Trophoblast cell (in vitro differentiated cells and primary cell): ENCODE data around the gene ENOSF1.
"Not testable (repeated sequence)": the region's sequence is repeated elsewhere in the genome, so short reads cannot be mapped to it uniquely, and the experiment has no call there.

Experiments used
- DNase-seq, 2 donors: peaks; one replicate each; pipeline ENCODE4 v3.0.0-alpha.2; 2016
- H2AFZ ChIP-seq: 2 replicates; pipeline ENCODE4 v1.6.1; 2013; ENCODE audit warnings: low read length, moderate library complexity, mild to moderate bottlenecking; ENCODE audit not compliant: insufficient read depth, poor library complexity
- H2AK5ac ChIP-seq: 2 replicates; pipeline ENCODE4 v1.6.1; 2013; ENCODE audit warnings: mild to moderate bottlenecking, low read length
- H2BK120ac ChIP-seq: 2 replicates; pipeline ENCODE4 v1.6.1; 2013; ENCODE audit warnings: low read length, mild to moderate bottlenecking, moderate library complexity; ENCODE audit not compliant: insufficient read depth, poor library complexity
- H2BK12ac ChIP-seq: 2 replicates; pipeline ENCODE4 v1.6.1; 2013; ENCODE audit warnings: mild to moderate bottlenecking, low read length, moderate library complexity
- H2BK5ac ChIP-seq: 2 replicates; pipeline ENCODE4 v1.6.1; 2013; ENCODE audit warnings: low read length, low read depth, moderate library complexity, mild to moderate bottlenecking; ENCODE audit not compliant: poor library complexity
- H3K14ac ChIP-seq: 2 replicates; pipeline ENCODE4 v1.6.1; 2013; ENCODE audit warnings: mild to moderate bottlenecking, low read length
- H3K18ac ChIP-seq: 2 replicates; pipeline ENCODE4 v1.6.1; 2013; ENCODE audit warnings: mild to moderate bottlenecking, low read length
- H3K23ac ChIP-seq: 2 replicates; pipeline ENCODE4 v1.6.1; 2013; ENCODE audit warnings: low read length
- H3K27ac ChIP-seq: 2 replicates; pipeline ENCODE4 v1.5.1; 2013; ENCODE audit warnings: low read depth, mild to moderate bottlenecking, inconsistent platforms, low read length, moderate library complexity
- H3K27me3 ChIP-seq: 2 replicates; pipeline ENCODE4 v1.6.1; 2013; ENCODE audit warnings: inconsistent platforms, mild to moderate bottlenecking, low read length, moderate library complexity; ENCODE audit not compliant: insufficient read depth
- H3K36me3 ChIP-seq, 2 experiments: 1 replicate in 1 of 2; 2 replicates in 1 of 2; pipeline ENCODE4 v1.6.1; 2013; ENCODE audit warnings: low read length in 2 of 2, mild to moderate bottlenecking in 2 of 2, moderate library complexity in 1 of 2; ENCODE audit not compliant: insufficient read depth in 2 of 2, control insufficient read depth in 1 of 2
- H3K4ac ChIP-seq: 2 replicates; pipeline ENCODE4 v1.6.1; 2013; ENCODE audit warnings: low read depth, mild to moderate bottlenecking, low read length, moderate library complexity
- H3K4me1 ChIP-seq, 2 experiments: 1 replicate in 1 of 2; 2 replicates in 1 of 2; pipeline ENCODE4 v1.6.1; 2013; ENCODE audit warnings: low read length in 2 of 2, mild to moderate bottlenecking in 2 of 2, moderate library complexity in 1 of 2; ENCODE audit not compliant: insufficient read depth in 2 of 2, control insufficient read depth in 1 of 2
- H3K4me2 ChIP-seq: 2 replicates; pipeline ENCODE4 v1.6.1; 2013; ENCODE audit warnings: inconsistent platforms, mild to moderate bottlenecking, low read length, moderate library complexity
- H3K4me3 ChIP-seq: 2 replicates; pipeline ENCODE4 v1.5.1; 2013; ENCODE audit warnings: mild to moderate bottlenecking, low read depth, low read length, inconsistent platforms
- H3K79me1 ChIP-seq: one replicate; pipeline ENCODE4 v1.6.1; 2013; ENCODE audit warnings: low read length
- H3K79me2 ChIP-seq: 2 replicates; pipeline ENCODE4 v1.6.1; 2013; ENCODE audit warnings: low read length, mild to moderate bottlenecking; ENCODE audit not compliant: control insufficient read depth, insufficient read depth, poor library complexity
- H3K9ac ChIP-seq: 2 replicates; pipeline ENCODE4 v1.6.1; 2013; ENCODE audit warnings: mild to moderate bottlenecking, low read length
- H3K9me3 ChIP-seq: 2 replicates; pipeline ENCODE4 v1.6.1; 2013; ENCODE audit warnings: low read depth, mild to moderate bottlenecking, control low read depth, inconsistent platforms, low read length; ENCODE audit not compliant: insufficient read depth
- H4K12ac ChIP-seq: 2 replicates; pipeline ENCODE4 v1.6.1; 2013; ENCODE audit warnings: low read depth, mild to moderate bottlenecking, low read length, moderate library complexity
- H4K8ac ChIP-seq: 2 replicates; pipeline ENCODE4 v1.6.1; 2013; ENCODE audit warnings: low read depth, mild to moderate bottlenecking, low read length, moderate library complexity
- H4K91ac ChIP-seq: one replicate; pipeline ENCODE4 v1.6.1; 2013; ENCODE audit warnings: low read depth, mild to moderate bottlenecking, low read length, moderate library complexity
- WGBS: extraction: QIAGEN DNeasy Blood & Tissue Kit; methylation state at CpG from one replicate; pipeline ENCODE4 v1.1.7; 2013; ENCODE audit warnings: missing lambda C conversion rate; ENCODE audit not compliant: insufficient read length, insufficient coverage; ENCODE audit errors: extremely low coverage; 5-methylcytosine and 5-hydroxymethylcytosine counted together

The ENOSF1 gene

DNA sequence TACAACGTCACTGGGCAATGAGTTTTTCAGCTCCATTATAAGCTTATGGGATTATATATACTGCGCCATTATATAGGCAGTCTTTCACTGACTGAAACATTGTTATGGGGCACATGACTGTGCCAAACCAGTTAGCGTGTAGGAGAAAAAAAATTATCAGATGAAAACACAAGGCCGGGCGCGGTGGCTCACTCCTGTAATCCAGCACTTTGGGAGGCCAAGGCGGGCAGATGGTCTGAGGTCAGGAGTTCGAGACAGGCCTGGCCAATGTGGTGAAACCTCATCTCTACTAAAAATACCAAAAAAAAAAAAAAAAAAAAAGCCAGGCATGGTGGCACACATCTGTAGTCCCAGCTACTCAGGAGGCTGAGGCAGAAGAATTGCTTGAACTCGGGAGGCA lies 30.0 kb downstream of the ENOSF1 start:
- WGBS: no CpG with 5 or more reads among the region's 9 CpGs
- H2BK120ac ChIP-seq, H2BK5ac ChIP-seq, H3K9me3 ChIP-seq, H3K9ac ChIP-seq, H2BK12ac ChIP-seq, DNase-seq, H2AK5ac ChIP-seq, H3K23ac ChIP-seq, H3K4me1 ChIP-seq, H3K18ac ChIP-seq, H3K14ac ChIP-seq, H4K8ac ChIP-seq, H3K27ac ChIP-seq, H3K4ac ChIP-seq, H3K4me3 ChIP-seq, H2AFZ ChIP-seq, H4K91ac ChIP-seq, H3K79me2 ChIP-seq, H4K12ac ChIP-seq, H3K4me2 ChIP-seq, H3K79me1 ChIP-seq, H3K27me3 ChIP-seq: not testable (repeated sequence)
- peaks cover 10 to 15% of the 10 kb centered on the region in 2 experiments for H3K36me3 ChIP-seq

- no peak overlapping the region for H3K18ac ChIP-seq
- no peak overlapping the region for H4K12ac ChIP-seq
- H4K91ac ChIP-seq: no peak overlapping the region
- H3K27me3 ChIP-seq: no peaks in the 10 kb centered on the region
- H3K4me1 ChIP-seq: no peaks in the 10 kb centered on the region
- no peak overlapping the region for H3K27ac ChIP-seq
- peaks cover 10 to 16% of the 10 kb centered on the region in 2 experiments for H3K36me3 ChIP-seq
- H2BK5ac ChIP-seq: no peak overlapping the region
- H3K4me2 ChIP-seq: no peak overlapping the region
- no CpG with 5 or more reads among the region's 5 CpGs for WGBS
- H3K9me3 ChIP-seq: no peaks in the 10 kb centered on the region
- H3K23ac ChIP-seq: no peak overlapping the region
- H2AK5ac ChIP-seq: no peak overlapping the region
- no peak overlapping the region for H4K8ac ChIP-seq
- H2BK12ac ChIP-seq: no peak overlapping the region
- no peak overlapping the region for H2AFZ ChIP-seq
- no peaks in the 10 kb centered on the region for H3K79me2 ChIP-seq
- no peak overlapping the region for H3K14ac ChIP-seq
- no peak overlapping the region for H3K4me3 ChIP-seq
- H3K79me1 ChIP-seq: no peaks in the 10 kb centered on the region
- no peak overlapping the region for H3K4ac ChIP-seq
- H2BK120ac ChIP-seq: no peak overlapping the region
- H3K9ac ChIP-seq: peak overlapping the region; percentile 57
- DNase-seq: peak; percentile 59 to 60
Observed at GRCh38 chr18:681985-682384, 30.4 kb downstream of the ENOSF1 start.

DNA sequence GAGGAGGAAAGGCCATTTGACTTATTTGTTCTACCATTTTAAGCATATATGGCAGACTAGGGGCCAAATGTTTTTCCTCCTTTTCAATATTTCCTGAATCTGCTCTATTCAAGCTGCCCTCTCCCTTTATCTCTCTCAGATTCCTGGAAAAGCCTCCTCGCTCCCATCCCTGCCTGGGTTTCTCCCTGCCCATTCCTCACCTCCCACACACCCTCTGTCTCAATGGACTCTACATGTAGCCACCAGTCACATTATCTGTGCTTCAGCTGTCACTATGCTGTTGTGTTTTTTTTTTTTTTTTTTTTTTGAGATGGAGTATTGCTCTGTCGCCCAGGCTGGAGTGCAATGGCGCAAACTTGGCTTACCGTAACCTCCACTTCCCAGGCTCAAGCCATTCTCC lies 32.0 kb downstream of the ENOSF1 start:
- Histone ChIP-seq H2BK12ac (no peak overlapping the region), H3K14ac (no peak overlapping the region), H2BK5ac (no peak overlapping the region), H4K91ac (no peak overlapping the region), H3K4me1 (no peaks in the 10 kb centered on the region), H3K36me3 (peaks cover 12 to 19% of the 10 kb centered on the region in 2 experiments), H4K12ac (no peak overlapping the region), H3K27me3 (no peaks in the 10 kb centered on the region), H3K4ac (no peak overlapping the region), H3K4me2 (no peak overlapping the region), H2AK5ac (no peak overlapping the region), H3K79me1 (no peaks in the 10 kb centered on the region), H3K9ac (no peak overlapping the region), H2BK120ac (no peak overlapping the region), H3K27ac (no peak overlapping the region), H4K8ac (no peak overlapping the region), H3K23ac (no peak overlapping the region), H3K4me3 (no peak overlapping the region), H3K9me3 (no peaks in the 10 kb centered on the region), H3K18ac (no peak overlapping the region), H2AFZ (no peak overlapping the region), H3K79me2 (no peaks in the 10 kb centered on the region)
- no peak for DNase-seq
- no CpG with 5 or more reads among the region's 4 CpGs for WGBS

DNA sequence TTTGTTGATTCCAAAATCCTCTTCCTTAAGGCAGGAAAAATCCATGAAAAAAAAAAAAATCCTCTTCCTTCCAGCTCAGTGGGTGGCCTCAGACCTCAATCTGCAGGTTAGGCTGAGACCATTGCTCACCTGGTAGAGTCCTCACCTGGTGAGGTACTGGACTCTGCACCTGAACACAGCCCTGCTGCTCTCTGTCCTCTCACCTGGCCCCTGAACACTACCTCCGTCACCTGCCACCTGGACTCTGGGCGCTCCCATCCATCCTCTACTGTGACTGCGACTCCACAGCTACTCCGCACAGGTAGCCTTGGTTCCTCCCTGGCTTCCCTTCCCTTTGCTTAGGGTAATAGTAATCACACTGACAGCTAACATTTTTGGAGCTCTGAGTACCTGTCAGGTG lies 32.9 kb downstream of the ENOSF1 start:
- no peaks in the 10 kb centered on the region for H3K79me1 ChIP-seq
- peaks cover 16 to 25% of the 10 kb centered on the region in 2 experiments for H3K36me3 ChIP-seq
- H3K23ac ChIP-seq: no peak overlapping the region
- H2BK120ac ChIP-seq: no peak overlapping the region
- no peak overlapping the region for H2AFZ ChIP-seq
- H3K9ac ChIP-seq: no peak overlapping the region
- no CpG with 5 or more reads among the region's 4 CpGs for WGBS
- H4K8ac ChIP-seq: no peak overlapping the region
- H2BK12ac ChIP-seq: no peak overlapping the region
- H3K27me3 ChIP-seq: no peaks in the 10 kb centered on the region
- H3K27ac ChIP-seq: no peak overlapping the region
- no peak for DNase-seq
- H3K79me2 ChIP-seq: no peaks in the 10 kb centered on the region
- H4K12ac ChIP-seq: no peak overlapping the region
- no peak overlapping the region for H3K4ac ChIP-seq
- no peak overlapping the region for H3K4me2 ChIP-seq
- H2AK5ac ChIP-seq: no peak overlapping the region
- no peak overlapping the region for H3K4me3 ChIP-seq
- no peak overlapping the region for H3K18ac ChIP-seq
- no peaks in the 10 kb centered on the region for H3K4me1 ChIP-seq
- no peak overlapping the region for H2BK5ac ChIP-seq
- H3K14ac ChIP-seq: no peak overlapping the region
- H4K91ac ChIP-seq: no peak overlapping the region
- no peaks in the 10 kb centered on the region for H3K9me3 ChIP-seq
